H9 (cell line): ENCODE data around the gene DDX21. TPM values are rescaled to one million over a fixed set of nuclear protein-coding genes. Genes with fewer than 3 reads are reported as not detected.

ENCODE experiments used
- DNase-seq: peaks from one replicate; pipeline ENCODE4 v3.0.0-alpha.2; 2017
- H2AFZ ChIP-seq: one replicate; pipeline ENCODE4 v1.6.1; 2013; ENCODE audit warnings: mild to moderate bottlenecking, low read length, control low read depth, moderate library complexity
- H2AK5ac ChIP-seq: 2 replicates; pipeline ENCODE4 v1.6.1; 2013; ENCODE audit warnings: low read length, control low read depth, mixed read lengths; ENCODE audit not compliant: insufficient read length
- H2BK120ac ChIP-seq: one replicate; pipeline ENCODE4 v1.6.1; 2013; ENCODE audit warnings: low read depth, mild to moderate bottlenecking, low read length, control low read depth, inconsistent platforms; ENCODE audit not compliant: poor library complexity, severe bottlenecking
- H2BK12ac ChIP-seq: 2 replicates; pipeline ENCODE4 v1.6.1; 2013; ENCODE audit warnings: low read length, control low read depth, mixed read lengths, low read depth; ENCODE audit not compliant: insufficient read length
- H2BK15ac ChIP-seq: 2 replicates; pipeline ENCODE4 v1.6.1; 2013; ENCODE audit warnings: low read depth, low read length, control low read depth
- H2BK20ac ChIP-seq: one replicate; pipeline ENCODE4 v1.6.1; 2013; ENCODE audit warnings: low read depth, mild to moderate bottlenecking, low read length, control low read depth, inconsistent platforms; ENCODE audit not compliant: poor library complexity, severe bottlenecking
- H2BK5ac ChIP-seq: 2 replicates; pipeline ENCODE4 v1.6.1; 2013; ENCODE audit warnings: low read length, control low read depth, mixed read lengths; ENCODE audit not compliant: insufficient read length
- H3K14ac ChIP-seq: 2 replicates; pipeline ENCODE4 v1.6.1; 2013; ENCODE audit warnings: low read length, control low read depth; ENCODE audit not compliant: insufficient read depth
- H3K18ac ChIP-seq: 2 replicates; pipeline ENCODE4 v1.6.1; 2013; ENCODE audit warnings: low read depth, mild to moderate bottlenecking, mixed read lengths, low read length, control low read depth; ENCODE audit not compliant: insufficient read length
- H3K23ac ChIP-seq: 2 replicates; pipeline ENCODE4 v1.6.1; 2013; ENCODE audit warnings: low read length, control low read depth, mixed read lengths, low read depth; ENCODE audit not compliant: insufficient read length
- H3K23me2 ChIP-seq: 2 replicates; pipeline ENCODE4 v1.6.1; 2013; ENCODE audit warnings: low read depth, mild to moderate bottlenecking, mixed read lengths, low read length, control low read depth; ENCODE audit not compliant: insufficient read length, poor library complexity, severe bottlenecking
- H3K27ac ChIP-seq: 2 replicates; pipeline ENCODE4 v1.5.1; 2013; ENCODE audit warnings: low read length, control low read depth, mixed read lengths, low read depth; ENCODE audit not compliant: insufficient read length
- H3K27me3 ChIP-seq: 2 replicates; pipeline ENCODE4 v1.6.1; 2013; ENCODE audit warnings: low read length, control low read depth, inconsistent platforms; ENCODE audit not compliant: insufficient read depth
- H3K4ac ChIP-seq: 2 replicates; pipeline ENCODE4 v1.6.1; 2013; ENCODE audit warnings: low read depth, mild to moderate bottlenecking, control low read depth, inconsistent platforms, low read length, moderate library complexity
- H3K4me1 ChIP-seq: 2 replicates; pipeline ENCODE4 v1.6.1; 2013; ENCODE audit warnings: low read length, control low read depth, inconsistent platforms; ENCODE audit not compliant: insufficient read depth
- H3K4me2 ChIP-seq: 2 replicates; pipeline ENCODE4 v1.6.1; 2013; ENCODE audit warnings: low read length, control low read depth, mixed read lengths; ENCODE audit not compliant: insufficient read length, insufficient read depth
- H3K56ac ChIP-seq: 2 replicates; pipeline ENCODE4 v1.6.1; 2013; ENCODE audit warnings: low read depth, mild to moderate bottlenecking, mixed read lengths, low read length, control low read depth; ENCODE audit not compliant: insufficient read length
- H3K79me1 ChIP-seq: 2 replicates; pipeline ENCODE4 v1.6.1; 2013; ENCODE audit warnings: low read depth, mild to moderate bottlenecking, moderate library complexity, low read length, control low read depth, inconsistent platforms; ENCODE audit not compliant: insufficient read depth, poor library complexity, severe bottlenecking
- H3K79me2 ChIP-seq: 2 replicates; pipeline ENCODE4 v1.6.1; 2013; ENCODE audit warnings: low read length, control low read depth, inconsistent platforms; ENCODE audit not compliant: insufficient read depth
- H3K9ac ChIP-seq: 2 replicates; pipeline ENCODE4 v1.6.1; 2013; ENCODE audit warnings: low read length, control low read depth, mixed read lengths; ENCODE audit not compliant: insufficient read length; ENCODE audit errors: extremely low read depth
- H3K9me3 ChIP-seq: one replicate; pipeline ENCODE4 v1.6.1; 2013; ENCODE audit warnings: low read depth, low read length, inconsistent platforms; ENCODE audit not compliant: control insufficient read depth
- H3T11ph ChIP-seq: one replicate; pipeline ENCODE4 v1.6.1; 2013; ENCODE audit warnings: mild to moderate bottlenecking, low read length, control low read depth, inconsistent platforms
- H4K20me1 ChIP-seq: one replicate; pipeline ENCODE4 v1.6.1; 2013; ENCODE audit not compliant: control insufficient read depth, insufficient read length, insufficient read depth
- H4K5ac ChIP-seq: 2 replicates; pipeline ENCODE4 v1.6.1; 2013; ENCODE audit warnings: low read depth, mild to moderate bottlenecking, mixed read lengths, low read length, control low read depth; ENCODE audit not compliant: insufficient read length
- H4K8ac ChIP-seq: replicated peaks from 2 replicates; pipeline ENCODE4 v1.6.1; 2013; ENCODE audit warnings: low read length, control low read depth, mixed read lengths, low read depth; ENCODE audit not compliant: insufficient read length
- H4K91ac ChIP-seq: 2 replicates; pipeline ENCODE4 v1.6.1; 2013; ENCODE audit warnings: low read depth, mild to moderate bottlenecking, moderate library complexity, mixed read lengths, low read length, control low read depth; ENCODE audit not compliant: insufficient read length
- H3K27ac Mint-ChIP-seq, 3 experiments: 2 replicates in 2 of 3; 3 replicates in 1 of 3; pipeline ENCODE4 v1.8.0; 2020 to 2021; ENCODE audit warnings: mixed read lengths in 3 of 3, mild to moderate bottlenecking in 1 of 3, moderate library complexity in 1 of 3
- H3K27me3 Mint-ChIP-seq: 2 replicates; pipeline ENCODE4 v1.8.0; 2021; ENCODE audit warnings: low read depth, mild to moderate bottlenecking, moderate library complexity, mixed read lengths
- H3K36me3 Mint-ChIP-seq, 3 experiments: 2 replicates in 2 of 3; 3 replicates in 1 of 3; pipeline ENCODE4 v1.8.0; 2020 to 2021; ENCODE audit warnings: low read depth in 3 of 3, mixed read lengths in 3 of 3; ENCODE audit not compliant: insufficient read depth in 1 of 3
- H3K4me1 Mint-ChIP-seq, 2 experiments: 2 replicates each; pipeline ENCODE4 v1.8.0; 2020; ENCODE audit warnings: mixed read lengths in 2 of 2
- H3K4me3 Mint-ChIP-seq, 2 experiments: 2 replicates in 1 of 2; 3 replicates in 1 of 2; pipeline ENCODE4 v1.8.0; 2020 to 2021; ENCODE audit warnings: mild to moderate bottlenecking in 2 of 2, mixed read lengths in 2 of 2, moderate library complexity in 1 of 2
- H3K9me3 Mint-ChIP-seq, 2 experiments: 2 replicates in 1 of 2; 3 replicates in 1 of 2; pipeline ENCODE4 v1.8.0; 2020; ENCODE audit warnings: mild to moderate bottlenecking in 2 of 2, mixed read lengths in 2 of 2, moderate library complexity in 1 of 2
- CTCF ChIP-seq: fragments of 200-600 bp; sonication (generic); conservative IDR thresholded peaks from 3 replicates; pipeline ENCODE4 v1.8.0; 2021; ENCODE audit warnings: antibody characterized with exemption, mild to moderate bottlenecking
- WGBS: extraction: QIAGEN DNeasy Blood & Tissue Kit; methylation state at CpG from one replicate; pipeline ENCODE4 v1.1.7; 2013; ENCODE audit warnings: missing lambda C conversion rate, low lambda C conversion rate, mixed read lengths; ENCODE audit not compliant: insufficient read length; ENCODE audit errors: extremely low coverage; 5-methylcytosine and 5-hydroxymethylcytosine counted together
- total RNA-seq: library from RNA; stranded (reverse); gene quantifications from 2 replicates; pipeline ENCODE4 v1.2.1, GENCODE V29; 2021

Gene DDX21
- total RNA-seq, 1 experiment from 2014 or later: 180 TPM

GRCh38 chr10:69014171-69014570 lies 58.2 kb downstream of the DDX21 start:
- H2BK20ac ChIP-seq: no peak overlapping the region
- H3K4ac ChIP-seq: no peak overlapping the region
- peaks cover 7 to 55% (median 47%) of the 10 kb centered on the region in 3 experiments; a peak in 6 of 7 replicates for H3K36me3 Mint-ChIP-seq
- no peaks in the 10 kb centered on the region for H4K20me1 ChIP-seq
- no peak overlapping the region for H2BK120ac ChIP-seq
- H2AFZ ChIP-seq: no peak overlapping the region
- no peaks in the 10 kb centered on the region for H3K9me3 Mint-ChIP-seq
- no peaks in the 10 kb centered on the region for H3K4me1 ChIP-seq
- H4K5ac ChIP-seq: no peak overlapping the region
- no peaks in the 10 kb centered on the region for H3K23me2 ChIP-seq
- no peak overlapping the region for H3T11ph ChIP-seq
- H3K27me3 Mint-ChIP-seq: no peaks in the 10 kb centered on the region; the same call in 1 of the 2 replicates
- no peak overlapping the region for H3K18ac ChIP-seq
- no peak overlapping the region for H2BK12ac ChIP-seq
- H2BK5ac ChIP-seq: no peak overlapping the region
- no peak overlapping the region for H3K14ac ChIP-seq
- H2BK15ac ChIP-seq: no peak overlapping the region
- no peak overlapping the region for H2AK5ac ChIP-seq
- H3K4me3 Mint-ChIP-seq: no peak overlapping the region
- no peaks in the 10 kb centered on the region for H3K9me3 ChIP-seq
- H3K23ac ChIP-seq: no peak overlapping the region
- no peak overlapping the region for H3K27ac ChIP-seq
- H3K79me2 ChIP-seq: no peaks in the 10 kb centered on the region
- H3K9ac ChIP-seq: no peak overlapping the region
- no peak overlapping the region for H4K8ac ChIP-seq
- no peaks in the 10 kb centered on the region for H3K4me1 Mint-ChIP-seq
- no peak overlapping the region for H4K91ac ChIP-seq
- no peak overlapping the region; a peak in 1 of 7 replicates for H3K27ac Mint-ChIP-seq
- no CpG with 5 or more reads among the region's 1 CpG for WGBS
- no peaks in the 10 kb centered on the region for H3K79me1 ChIP-seq
- H3K56ac ChIP-seq: no peak overlapping the region
- DNase-seq: no peak
- no peak overlapping the region for H3K4me2 ChIP-seq
- no peaks in the 10 kb centered on the region for H3K27me3 ChIP-seq
- TF ChIP-seq CTCF: no peak
